Uterus (tissue), 4 donors: ENCODE data around the gene NCAM1. TPM values are rescaled to one million over a fixed set of nuclear protein-coding genes. Genes with fewer than 3 reads are reported as not detected.

Experiments
- DNase-seq, 2 donors: peaks; one replicate each; pipeline ENCODE4 v3.0.0-alpha.2; 2019 to 2020
- H3K27ac ChIP-seq, 2 donors: fragments of 200-600 bp; sonication (generic); 1 replicate in 1 of 2; 2 replicates in 1 of 2; pipeline ENCODE4 v1.5.1; 2016 to 2018
- H3K27me3 ChIP-seq, 2 donors: fragments of 200-600 bp; sonication (generic); one replicate each; pipeline ENCODE4 v1.5.1; 2018 to 2019; ENCODE audit warnings: control low read depth in 1 of 2
- H3K36me3 ChIP-seq, 2 donors: fragments of 200-600 bp; sonication (generic); one replicate each; pipeline ENCODE4 v1.5.1; 2019; ENCODE audit warnings: control low read depth in 1 of 2
- H3K4me1 ChIP-seq, 2 donors: fragments of 200-600 bp; sonication (generic); one replicate each; pipeline ENCODE4 v1.5.1; 2018 to 2019; ENCODE audit warnings: control low read depth in 1 of 2
- H3K4me3 ChIP-seq, 2 donors: fragments of 200-600 bp; sonication (generic); 1 replicate in 1 of 2; 2 replicates in 1 of 2; pipeline ENCODE4 v1.5.1; 2018 to 2019; ENCODE audit warnings: mild to moderate bottlenecking in 1 of 2
- H3K9me3 ChIP-seq, 2 donors: fragments of 200-600 bp; sonication (generic); one replicate each; pipeline ENCODE4 v1.5.1; 2019; ENCODE audit warnings: control low read depth in 1 of 2
- POLR2A ChIP-seq, 2 donors: fragments of 450-650 bp; IDR thresholded peaks; one replicate each; pipeline ENCODE4 v1.6.1; 2016; ENCODE audit warnings: antibody characterized with exemption in 2 of 2, mild to moderate bottlenecking in 1 of 2, moderate library complexity in 1 of 2
- intact Hi-C: fragments of 100-400 bp; cut with DNase I; formaldehyde crosslinking; loops from one replicate; pipeline ENCODE4 v1.15.1; 2023; ENCODE audit warnings: low total_unique reads
- total RNA-seq, 4 donors: library from RNA; depleted of rRNA in 3 of 4; stranded (reverse); fragments of >200 nt in 3 of 4; gene quantifications; one replicate each; pipeline versions ENCODE4 v1.1.0 to v1.2.4, GENCODE V29; 2014 to 2023
- TF ChIP-seq, protein P1 (sequence below), 4 experiments: fragments of 200-600 bp in 2 of 4; fragments of 450-650 bp in 2 of 4; sonication (generic) in 2 of 4; IDR thresholded peaks; one replicate each; pipeline ENCODE4 v1.5.1; 2016 to 2019; ENCODE audit warnings: antibody characterized with exemption in 4 of 4, mild to moderate bottlenecking in 2 of 4, moderate library complexity in 1 of 4
- donor health status: DM: yes; HTN: yes; CAD: no.

Gene NCAM1
- total RNA-seq, 4 donors from 2014 or later = 54.4 to 210 (median 171) TPM

DNA sequence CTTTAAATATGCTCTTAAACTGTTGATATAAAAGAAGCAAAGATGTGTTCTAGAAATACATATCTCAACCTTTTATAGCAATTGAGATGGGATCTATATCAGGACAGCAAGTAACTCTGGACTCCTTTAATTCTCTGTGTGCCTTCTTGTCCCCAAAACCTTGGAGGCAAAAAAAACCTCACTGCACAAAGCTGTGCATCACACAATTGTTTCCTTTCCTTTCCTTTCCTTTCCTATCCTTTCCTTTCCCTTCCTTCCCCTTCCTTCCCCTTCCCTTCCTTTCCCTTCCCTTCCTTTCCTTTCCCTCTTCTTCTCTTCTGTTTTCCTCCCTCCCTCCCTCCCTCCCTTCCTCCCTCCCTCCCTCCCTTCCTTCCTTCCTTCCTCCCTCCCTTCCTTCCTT, 343.7 kb downstream of the NCAM1 start:
- no peaks in the 10 kb centered on the region for H3K4me1 ChIP-seq
- no peaks in the 10 kb centered on the region for H3K36me3 ChIP-seq
- TF ChIP-seq POLR2A (IDR thresholded peaks at IDR 0.05) = no peak
- TF ChIP-seq, protein P1, sequence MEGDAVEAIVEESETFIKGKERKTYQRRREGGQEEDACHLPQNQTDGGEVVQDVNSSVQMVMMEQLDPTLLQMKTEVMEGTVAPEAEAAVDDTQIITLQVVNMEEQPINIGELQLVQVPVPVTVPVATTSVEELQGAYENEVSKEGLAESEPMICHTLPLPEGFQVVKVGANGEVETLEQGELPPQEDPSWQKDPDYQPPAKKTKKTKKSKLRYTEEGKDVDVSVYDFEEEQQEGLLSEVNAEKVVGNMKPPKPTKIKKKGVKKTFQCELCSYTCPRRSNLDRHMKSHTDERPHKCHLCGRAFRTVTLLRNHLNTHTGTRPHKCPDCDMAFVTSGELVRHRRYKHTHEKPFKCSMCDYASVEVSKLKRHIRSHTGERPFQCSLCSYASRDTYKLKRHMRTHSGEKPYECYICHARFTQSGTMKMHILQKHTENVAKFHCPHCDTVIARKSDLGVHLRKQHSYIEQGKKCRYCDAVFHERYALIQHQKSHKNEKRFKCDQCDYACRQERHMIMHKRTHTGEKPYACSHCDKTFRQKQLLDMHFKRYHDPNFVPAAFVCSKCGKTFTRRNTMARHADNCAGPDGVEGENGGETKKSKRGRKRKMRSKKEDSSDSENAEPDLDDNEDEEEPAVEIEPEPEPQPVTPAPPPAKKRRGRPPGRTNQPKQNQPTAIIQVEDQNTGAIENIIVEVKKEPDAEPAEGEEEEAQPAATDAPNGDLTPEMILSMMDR (IDR thresholded peaks at IDR 0.05) = no peak
- no peak overlapping the region for H3K4me3 ChIP-seq
- H3K27me3 ChIP-seq = no peaks in the 10 kb centered on the region
- H3K27ac ChIP-seq = no peak overlapping the region
- H3K9me3 ChIP-seq = no peaks in the 10 kb centered on the region
- intact Hi-C loops = no loop called here
- DNase-seq = no peak

DNA sequence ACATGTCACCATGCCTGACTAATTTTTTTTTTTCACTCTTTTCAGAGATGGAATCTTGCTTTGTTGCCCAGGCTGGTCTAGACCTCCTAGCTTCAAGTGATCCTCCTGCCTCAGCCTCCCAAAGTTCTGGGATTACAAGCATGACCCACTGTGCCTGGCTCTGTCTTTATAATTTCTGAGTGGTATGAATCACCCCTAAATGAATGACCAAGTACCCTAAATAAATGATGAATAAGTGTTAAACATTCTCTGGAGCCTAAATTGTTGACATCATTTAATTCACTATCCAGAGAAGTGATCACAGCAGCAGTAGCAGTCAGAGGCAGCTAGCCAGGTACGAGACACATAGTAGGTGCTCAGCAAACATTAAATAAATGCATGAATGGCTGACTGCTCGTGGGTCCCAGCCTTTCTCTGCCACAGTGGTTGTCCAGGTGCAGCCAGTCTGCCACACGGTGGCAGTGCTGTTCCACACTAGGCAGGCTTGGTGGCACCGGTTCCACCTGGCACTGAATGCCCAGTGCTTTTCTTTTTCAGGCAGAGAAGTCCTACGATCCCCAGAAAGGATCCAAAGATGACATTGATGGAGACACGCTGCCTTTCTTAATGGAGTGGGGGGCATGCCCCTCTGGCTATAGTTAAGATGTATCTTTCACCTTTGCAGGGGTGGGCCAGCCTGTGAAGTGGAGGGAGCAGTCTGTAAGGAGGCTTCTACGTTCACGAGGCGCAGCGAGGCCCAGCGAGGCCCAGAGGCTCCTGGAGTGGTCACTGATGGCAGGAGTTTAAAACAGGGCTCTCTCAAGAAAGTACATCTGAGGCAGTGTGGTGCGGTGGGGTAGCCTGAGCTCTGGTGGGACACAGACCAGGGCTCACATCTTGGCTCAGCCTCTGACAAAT, 344.5 kb downstream of the NCAM1 start:
- intact Hi-C loops = no loop called here
- peak; percentile 60 to 66 for DNase-seq
- H3K4me1 ChIP-seq = no peaks in the 10 kb centered on the region

DNA sequence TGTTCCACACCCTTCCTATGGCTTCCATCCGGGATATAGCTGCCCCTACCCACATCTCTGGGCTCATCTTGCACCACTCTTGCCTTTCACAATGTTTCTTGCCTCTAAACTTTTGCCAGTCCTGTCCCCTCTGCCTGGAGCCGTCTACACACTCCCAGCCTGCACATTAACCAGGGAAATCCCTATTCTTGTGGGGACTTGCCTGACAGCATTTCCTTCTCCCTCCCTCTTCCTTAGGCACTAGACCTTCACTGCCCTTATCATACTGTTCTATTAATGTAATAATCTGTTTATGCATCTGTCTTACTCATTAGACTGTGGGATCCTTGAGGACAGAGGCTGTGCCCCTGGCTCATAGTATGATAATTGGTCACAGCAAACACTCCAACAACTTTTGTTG, 347.4 kb downstream of the NCAM1 start:
- H3K9me3 ChIP-seq = no peaks in the 10 kb centered on the region
- H3K27me3 ChIP-seq = no peaks in the 10 kb centered on the region
- TF ChIP-seq, protein P1 (IDR thresholded peaks at IDR 0.05) = no peak
- no peak for TF ChIP-seq POLR2A (IDR thresholded peaks at IDR 0.05)
- H3K27ac ChIP-seq = no peak overlapping the region
- no peaks in the 10 kb centered on the region for H3K4me1 ChIP-seq
- no peaks in the 10 kb centered on the region for H3K36me3 ChIP-seq
- no peak overlapping the region for H3K4me3 ChIP-seq
- DNase-seq = no peak
- intact Hi-C loops = no loop called here

More for the DNA sequence above, 344.5 kb downstream of the NCAM1 start:
- Histone ChIP-seq H3K36me3 (no peaks in the 10 kb centered on the region), H3K4me3 (no peak overlapping the region), H3K9me3 (no peaks in the 10 kb centered on the region), H3K27ac (no peak overlapping the region), H3K27me3 (no peaks in the 10 kb centered on the region)
- TF ChIP-seq POLR2A (IDR thresholded peaks at IDR 0.05) = no peak
- TF ChIP-seq, protein P1 (IDR thresholded peaks at IDR 0.05) = peak; percentile 83 to 92 (median 85)

GRCh38 chr11:113311536-113311935, 350.3 kb downstream of the NCAM1 start:
- Histone ChIP-seq H3K4me3 (no peak overlapping the region), H3K4me1 (peaks cover 0 to 8% of the 10 kb centered on the region in 2 donors), H3K9me3 (no peaks in the 10 kb centered on the region), H3K27me3 (no peaks in the 10 kb centered on the region), H3K36me3 (no peaks in the 10 kb centered on the region), H3K27ac (no peak overlapping the region)
- TF ChIP-seq POLR2A (IDR thresholded peaks at IDR 0.05) = no peak
- TF ChIP-seq, protein P1 (IDR thresholded peaks at IDR 0.05) = no peak
- no peak for DNase-seq
- intact Hi-C loops = no loop called here

- TF ChIP-seq, protein P1 (IDR thresholded peaks at IDR 0.05) = no peak
- TF ChIP-seq POLR2A (IDR thresholded peaks at IDR 0.05) = no peak
- intact Hi-C loops = no loop called here
- no peaks in the 10 kb centered on the region for H3K27me3 ChIP-seq
- DNase-seq = no peak
- peaks cover 0 to 8% of the 10 kb centered on the region in 2 donors for H3K4me1 ChIP-seq
- H3K9me3 ChIP-seq = no peaks in the 10 kb centered on the region
- H3K36me3 ChIP-seq = no peaks in the 10 kb centered on the region
- H3K4me3 ChIP-seq = peak overlapping the region in 1 of 2 donors; percentile 61
- peak overlapping the region; percentile 84 to 86 for H3K27ac ChIP-seq
Observed at GRCh38 chr11:113313601-113314000, 352.4 kb downstream of the NCAM1 start.
